Ovary (tissue), 9 donors: ENCODE results near the gene DPP7. TPM values are rescaled to one million over a fixed set of nuclear protein-coding genes. Genes with fewer than 3 reads are reported as not detected.

Experiments
- DNase-seq, 5 donors: peaks; one replicate each; pipeline ENCODE4 v3.0.0-alpha.2; 2019 to 2020
- H3K27ac ChIP-seq, 2 donors: fragments of 200-600 bp; one replicate each; pipeline versions ENCODE4 v1.5.1 to v1.8.0; 2019 to 2022
- H3K27me3 ChIP-seq: fragments of 200-600 bp; one replicate; pipeline ENCODE4 v1.8.0; 2022
- H3K36me3 ChIP-seq: fragments of 200-600 bp; sonication (generic); one replicate; pipeline ENCODE4 v1.5.1; 2019
- H3K4me1 ChIP-seq: one replicate; pipeline ENCODE4 v1.8.1; 2013; ENCODE audit warnings: mild to moderate bottlenecking, moderate library complexity; ENCODE audit not compliant: insufficient read depth
- H3K4me3 ChIP-seq: fragments of 200-600 bp; sonication (generic); one replicate; pipeline ENCODE4 v1.5.1; 2017
- H3K9me3 ChIP-seq, 2 donors: fragments of 200-600 bp in 1 of 2; sonication (generic) in 1 of 2; one replicate each; pipeline versions ENCODE4 v1.5.1 to v1.8.1; 2013 to 2019; ENCODE audit warnings: mild to moderate bottlenecking in 1 of 2, moderate library complexity in 1 of 2
- EP300 ChIP-seq: sonication (generic); formaldehyde crosslinking; IDR thresholded peaks from one replicate; pipeline ENCODE4 v1.6.1; 2017; ENCODE audit warnings: antibody characterized with exemption
- POLR2A ChIP-seq: fragments of 450-650 bp; IDR thresholded peaks from one replicate; pipeline ENCODE4 v1.6.1; 2017; ENCODE audit warnings: antibody characterized with exemption, mild to moderate bottlenecking, moderate library complexity
- WGBS, 3 donors: extraction: QIAGEN DNeasy Blood & Tissue Kit in 1 of 3; methylation state at CpG; one replicate each; pipeline versions ENCODE4 v1.1.5 to v1.1.7; 2013 to 2017; 5-methylcytosine and 5-hydroxymethylcytosine counted together
- intact Hi-C, 4 donors: fragments of 100-400 bp; cut with DNase I; formaldehyde crosslinking; loops; one replicate each; pipeline versions ENCODE4 v1.11.0 to v1.15.1; 2022 to 2023
- polyA plus RNA-seq, 2 donors: library from polyadenylated mRNA; stranded (reverse); fragments of 200-250 nt in 1 of 2; fragments of 350-450 nt in 1 of 2; fragmentation: Illumina TruSeq in 1 of 2; extraction: RNeasy Lipid Tissue Mini Kit (QIAGEN cat#74804) in 1 of 2; gene quantifications; one replicate each; pipeline ENCODE4 v1.2.3, GENCODE V29; 2013 to 2014
- total RNA-seq, 7 donors: library from RNA; depleted of rRNA in 2 of 7; stranded (reverse); fragments of >200 nt in 2 of 7; fragmentation: NEBNext Ultra II Directional in 3 of 7; extraction: Animal tissue kit (Norgen Biotek cat#: 25700) in 3 of 7; gene quantifications; one replicate each; pipeline versions ENCODE4 v1.1.0 to v1.2.4, GENCODE V29; 2016 to 2023
- TF ChIP-seq, protein P1 (sequence below), 3 donors: fragments of 450-650 bp in 2 of 3; fragments of 200-600 bp in 1 of 3; IDR thresholded peaks; one replicate each; pipeline versions ENCODE4 v1.5.1 to v1.8.0; 2016 to 2022; ENCODE audit warnings: antibody characterized with exemption in 3 of 3, mild to moderate bottlenecking in 1 of 3
- donor health status: DM: no; HTN: no; CAD: no; lungs with moderate emphysema.
- donor health status: DM: no; HTN: no; CAD: no.
- donor health status: Bipolar disorder and iron deficiency.
- donor health status: DM: yes; HTN: yes; CAD: no.
- donor health status: DM: no; HTN: no; CAD: no.
- donor health status: DM: yes; HTN: yes; CAD: no.

Gene DPP7
- total and polyA plus RNA-seq, 9 donors, result 3.0 to 117 (median 88.7) TPM

DNA sequence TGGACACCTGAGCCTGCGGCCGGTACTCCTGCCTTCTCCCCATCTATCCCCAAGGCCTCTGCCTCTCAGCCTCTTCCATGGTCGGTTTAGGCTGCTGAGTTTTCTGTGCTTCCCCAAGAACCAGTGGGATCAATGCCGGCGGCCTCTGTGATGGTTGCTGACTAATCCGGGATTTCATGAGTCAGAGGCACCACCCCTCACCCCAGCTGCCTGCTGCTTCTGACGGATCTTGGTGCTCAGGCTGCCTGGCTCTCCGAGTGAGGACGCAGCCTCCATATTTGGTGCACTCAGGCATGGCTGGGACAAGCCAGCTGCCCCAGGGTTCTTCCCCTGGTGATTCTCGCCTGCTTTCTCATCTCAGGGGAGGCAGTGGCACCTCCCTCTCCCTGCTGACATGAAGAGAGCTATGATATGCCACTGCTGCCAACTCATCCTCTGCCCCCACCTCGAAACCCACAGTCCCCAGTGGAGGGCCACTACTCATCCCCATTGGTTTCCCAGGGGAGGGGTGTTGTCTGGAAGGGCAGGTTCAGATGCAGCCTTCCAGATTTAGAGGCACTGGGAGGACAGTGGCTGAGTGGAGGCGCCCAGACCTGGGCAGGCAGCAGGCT, 31.0 kb downstream of the DPP7 start:
- Histone ChIP-seq H3K9me3 (no peaks in the 10 kb centered on the region), H3K4me1 (peaks cover 7% of the 10 kb centered on the region), H3K27me3 (no peaks in the 10 kb centered on the region), H3K4me3 (no peak overlapping the region), H3K27ac (no peak overlapping the region), H3K36me3 (no peaks in the 10 kb centered on the region)
- peak in 2 of 5 donors; percentile 55 to 56 for DNase-seq
- TF ChIP-seq EP300 (no peak), POLR2A (no peak)
- TF ChIP-seq, protein P1, sequence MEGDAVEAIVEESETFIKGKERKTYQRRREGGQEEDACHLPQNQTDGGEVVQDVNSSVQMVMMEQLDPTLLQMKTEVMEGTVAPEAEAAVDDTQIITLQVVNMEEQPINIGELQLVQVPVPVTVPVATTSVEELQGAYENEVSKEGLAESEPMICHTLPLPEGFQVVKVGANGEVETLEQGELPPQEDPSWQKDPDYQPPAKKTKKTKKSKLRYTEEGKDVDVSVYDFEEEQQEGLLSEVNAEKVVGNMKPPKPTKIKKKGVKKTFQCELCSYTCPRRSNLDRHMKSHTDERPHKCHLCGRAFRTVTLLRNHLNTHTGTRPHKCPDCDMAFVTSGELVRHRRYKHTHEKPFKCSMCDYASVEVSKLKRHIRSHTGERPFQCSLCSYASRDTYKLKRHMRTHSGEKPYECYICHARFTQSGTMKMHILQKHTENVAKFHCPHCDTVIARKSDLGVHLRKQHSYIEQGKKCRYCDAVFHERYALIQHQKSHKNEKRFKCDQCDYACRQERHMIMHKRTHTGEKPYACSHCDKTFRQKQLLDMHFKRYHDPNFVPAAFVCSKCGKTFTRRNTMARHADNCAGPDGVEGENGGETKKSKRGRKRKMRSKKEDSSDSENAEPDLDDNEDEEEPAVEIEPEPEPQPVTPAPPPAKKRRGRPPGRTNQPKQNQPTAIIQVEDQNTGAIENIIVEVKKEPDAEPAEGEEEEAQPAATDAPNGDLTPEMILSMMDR (IDR thresholded peaks at IDR 0.05), result no peak
- intact Hi-C loops, result no loop called here
- 41 to 53% (median 50%) methylated on average over 12 of the region's 12 CpGs for WGBS, 3 donors

GRCh38 chr9:137082925-137083290, 31.6 kb downstream of the DPP7 start:
- Histone ChIP-seq H3K36me3 (no peaks in the 10 kb centered on the region), H3K27me3 (no peaks in the 10 kb centered on the region), H3K4me1 (peaks cover 9% of the 10 kb centered on the region), H3K27ac (no peak overlapping the region), H3K4me3 (no peak overlapping the region), H3K9me3 (no peaks in the 10 kb centered on the region)
- TF ChIP-seq EP300 (no peak), POLR2A (no peak)
- TF ChIP-seq, protein P1 (IDR thresholded peaks at IDR 0.05), result no peak
- 81 to 88% (median 81%) methylated on average over 8 of the region's 8 CpGs for WGBS, 3 donors
- DNase-seq, result no peak
- intact Hi-C loops, result no loop called here

GRCh38 chr9:137082222-137082924, 32.2 kb downstream of the DPP7 start:
- intact Hi-C loops, result no loop called here
- Histone ChIP-seq H3K27ac (no peak overlapping the region), H3K9me3 (no peaks in the 10 kb centered on the region), H3K27me3 (no peaks in the 10 kb centered on the region), H3K36me3 (no peaks in the 10 kb centered on the region), H3K4me1 (peaks cover 7% of the 10 kb centered on the region), H3K4me3 (no peak overlapping the region)
- DNase-seq, result peak in 1 of 5 donors; percentile 30
- TF ChIP-seq POLR2A (no peak), EP300 (no peak)
- TF ChIP-seq, protein P1 (IDR thresholded peaks at IDR 0.05), result no peak
- 83 to 92% (median 89%) methylated on average over 16 of the region's 16 CpGs for WGBS, 3 donors

DNA sequence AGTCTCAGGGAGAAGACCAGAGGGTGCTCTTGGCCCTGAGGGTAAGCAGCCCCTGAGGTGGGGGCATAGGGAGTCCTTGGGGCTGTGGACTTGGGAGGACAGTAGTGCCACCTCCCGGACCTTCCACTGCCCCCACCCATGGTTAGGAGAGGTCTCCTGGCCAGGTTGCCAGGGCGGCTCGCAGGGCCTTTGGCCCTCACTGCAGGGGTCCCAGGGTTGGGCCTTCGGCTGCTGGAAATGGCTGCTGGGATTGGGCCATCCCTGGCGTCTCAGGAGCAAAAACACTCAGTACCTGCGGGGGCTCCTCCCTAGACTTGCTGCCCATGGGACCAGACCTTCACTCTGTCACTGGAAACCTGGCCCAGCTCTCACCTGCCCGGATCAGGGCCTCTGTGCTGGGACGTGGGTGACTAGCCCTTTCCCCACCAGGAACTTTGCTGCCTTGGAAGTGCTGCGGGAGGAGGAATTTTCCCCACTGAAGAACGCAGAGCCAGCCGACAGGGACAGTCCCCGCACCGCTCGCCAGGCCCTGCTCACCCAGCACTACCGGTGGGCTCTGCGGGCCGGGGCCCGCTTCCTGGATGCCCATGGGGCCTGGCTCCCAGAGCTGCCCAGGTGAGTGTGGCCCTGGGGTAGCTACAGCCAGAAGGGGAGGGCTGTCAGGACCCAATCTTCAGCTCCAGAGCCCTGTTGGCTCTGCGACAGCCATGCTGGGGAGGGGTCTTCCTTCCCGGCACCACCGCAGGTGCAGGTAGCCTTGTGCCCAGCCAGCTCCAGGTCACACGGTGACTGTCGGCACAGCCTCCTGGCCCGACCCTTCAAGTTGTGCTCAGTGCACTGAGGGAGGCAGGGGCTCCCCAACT, 34.0 kb downstream of the DPP7 start:
- H3K9me3 ChIP-seq, result no peaks in the 10 kb centered on the region
- DNase-seq, result no peak
- peaks cover 5% of the 10 kb centered on the region for H3K4me1 ChIP-seq
- no peak overlapping the region for H3K4me3 ChIP-seq
- TF ChIP-seq, protein P1 (IDR thresholded peaks at IDR 0.05), result no peak
- TF ChIP-seq EP300 (no peak), POLR2A (no peak)
- WGBS, 3 donors, result 91 to 93% (median 91%) methylated on average over 17 to 24 of the region's 24 CpGs
- intact Hi-C loops, result no loop called here
- H3K27me3 ChIP-seq, result no peaks in the 10 kb centered on the region
- H3K36me3 ChIP-seq, result no peaks in the 10 kb centered on the region
- no peak overlapping the region for H3K27ac ChIP-seq
